Stimulated activated CD8-positive, alpha-beta memory T cell treated with anti-CD3 and anti-CD28 coated beads, Interleukin-15, amount 100 ng/mL, for 1 hour (primary cell): ENCODE measurements around the gene ADAMTSL1.
"Not testable (repeated sequence)": the region's sequence is repeated elsewhere in the genome, so short reads cannot be mapped to it uniquely, and the experiment has no call there.

Experiments
- DNase-seq: peaks from one replicate; pipeline ENCODE4 v3.0.0-alpha.2; 2020; ENCODE audit warnings: low read depth

The ADAMTSL1 gene

DNA sequence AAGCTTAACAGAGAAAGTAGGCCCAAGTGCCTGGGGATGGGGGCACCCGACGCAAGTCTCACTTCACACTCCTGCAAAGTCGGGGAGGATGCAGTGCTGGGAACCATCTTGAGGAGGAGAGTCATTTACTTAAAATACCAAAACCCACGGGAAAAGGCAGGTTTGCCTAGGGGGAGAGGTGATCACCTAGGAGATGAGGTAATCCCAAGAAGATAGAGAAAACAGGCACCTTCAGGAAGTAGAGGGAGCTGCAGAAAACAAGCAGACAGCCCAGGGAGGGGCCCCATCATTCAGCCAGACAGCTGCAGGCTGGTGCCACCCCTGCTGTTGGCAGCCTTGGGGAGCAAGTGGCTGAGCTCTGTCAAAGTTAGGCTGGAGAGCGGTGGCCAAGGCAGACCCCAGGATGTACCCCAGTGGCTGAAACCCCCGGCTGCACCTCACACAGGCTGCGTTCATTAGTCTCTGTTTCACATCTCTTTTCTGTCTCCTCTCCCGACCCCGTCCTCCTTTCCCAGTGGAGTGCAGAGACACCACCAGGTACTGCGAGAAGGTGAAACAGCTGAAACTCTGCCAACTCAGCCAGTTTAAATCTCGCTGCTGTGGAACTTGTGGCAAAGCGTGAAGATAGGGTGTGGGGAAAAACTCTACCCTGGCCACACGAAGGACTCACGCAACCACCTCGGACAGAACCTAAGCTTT is 434.1 kb downstream of the ADAMTSL1 start:
- DNase-seq, result no peak

DNA sequence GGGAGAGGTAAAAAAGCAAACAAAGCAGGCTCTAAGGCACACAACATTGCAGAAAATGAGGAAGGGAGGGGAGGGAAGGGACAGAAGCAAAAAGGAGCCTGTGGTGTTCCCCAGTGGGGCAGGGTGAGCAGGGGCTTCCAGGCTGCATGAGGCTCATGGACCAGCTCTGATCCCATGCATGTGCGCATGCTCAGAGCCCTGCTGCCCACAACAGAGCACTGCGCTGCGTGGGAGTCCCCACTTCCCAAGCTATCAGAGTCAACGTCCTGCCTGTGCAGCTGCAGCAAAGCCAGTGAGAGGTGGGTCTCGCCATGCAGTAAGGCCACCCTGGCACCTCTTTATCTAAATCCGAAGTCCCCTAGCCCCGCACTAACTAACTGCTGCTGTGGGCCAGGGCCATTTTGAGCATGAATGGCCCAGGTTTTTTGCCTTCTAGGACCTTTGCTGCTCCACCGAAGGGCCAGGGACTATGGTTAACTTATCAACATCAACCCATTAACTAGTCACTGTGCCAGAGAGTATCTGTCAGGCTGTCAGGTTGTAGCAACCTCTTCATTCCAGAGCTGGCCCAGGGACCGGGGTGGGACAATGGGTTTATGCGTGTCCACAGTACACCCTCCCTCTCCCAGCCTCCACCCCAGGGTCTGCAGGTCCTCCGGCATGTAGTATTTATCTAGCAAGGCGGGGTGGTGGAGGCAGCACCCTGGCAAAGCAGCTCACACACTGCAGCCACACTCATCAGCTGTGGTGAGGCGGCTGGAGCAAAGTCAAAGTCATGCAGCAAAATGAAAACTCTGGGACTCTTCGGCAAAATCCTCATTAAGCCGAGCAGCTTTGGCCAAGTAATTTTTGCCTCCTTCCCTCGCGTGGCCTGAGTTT is 435.4 kb downstream of the ADAMTSL1 start:
- no peak for DNase-seq

DNA sequence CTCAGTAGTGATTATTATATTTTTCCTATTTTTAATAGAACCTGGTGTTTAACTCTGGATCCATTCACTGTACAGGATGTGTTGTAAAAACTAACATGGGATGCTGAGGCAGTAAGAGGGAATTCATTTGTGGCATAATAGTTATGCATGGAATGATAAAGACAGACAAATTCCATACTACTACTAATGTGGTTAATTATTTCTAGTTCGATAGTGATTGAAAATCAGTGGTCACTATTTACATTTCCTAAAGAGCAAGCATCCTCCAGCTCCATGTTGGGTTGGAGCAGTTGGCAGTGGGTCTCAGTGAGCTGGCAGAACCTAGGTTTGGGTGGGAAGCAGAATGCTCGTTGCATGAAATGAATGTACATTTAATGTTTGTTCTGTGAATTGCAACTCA is 436.5 kb downstream of the ADAMTSL1 start:
- no peak for DNase-seq

DNA sequence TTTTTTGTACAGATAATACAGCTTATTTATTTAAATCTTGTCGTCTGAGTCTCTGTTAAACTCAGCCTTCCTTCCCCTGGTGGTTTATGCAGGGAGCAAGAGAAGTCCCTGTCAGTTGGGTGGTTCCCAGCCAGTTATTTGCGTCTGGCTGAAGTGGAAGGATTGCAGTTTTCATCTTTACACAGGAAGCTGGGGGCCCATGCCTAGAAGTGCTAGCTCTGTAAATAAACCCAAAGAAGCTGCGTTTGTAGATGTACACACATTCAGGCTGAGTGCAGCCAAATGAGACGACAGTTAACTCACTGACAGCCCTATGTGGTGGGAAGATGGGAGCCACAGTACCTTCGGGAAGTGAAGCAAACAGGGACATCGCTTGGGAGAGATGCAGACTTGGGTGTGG is 437.0 kb downstream of the ADAMTSL1 start:
- no peak for DNase-seq

DNA sequence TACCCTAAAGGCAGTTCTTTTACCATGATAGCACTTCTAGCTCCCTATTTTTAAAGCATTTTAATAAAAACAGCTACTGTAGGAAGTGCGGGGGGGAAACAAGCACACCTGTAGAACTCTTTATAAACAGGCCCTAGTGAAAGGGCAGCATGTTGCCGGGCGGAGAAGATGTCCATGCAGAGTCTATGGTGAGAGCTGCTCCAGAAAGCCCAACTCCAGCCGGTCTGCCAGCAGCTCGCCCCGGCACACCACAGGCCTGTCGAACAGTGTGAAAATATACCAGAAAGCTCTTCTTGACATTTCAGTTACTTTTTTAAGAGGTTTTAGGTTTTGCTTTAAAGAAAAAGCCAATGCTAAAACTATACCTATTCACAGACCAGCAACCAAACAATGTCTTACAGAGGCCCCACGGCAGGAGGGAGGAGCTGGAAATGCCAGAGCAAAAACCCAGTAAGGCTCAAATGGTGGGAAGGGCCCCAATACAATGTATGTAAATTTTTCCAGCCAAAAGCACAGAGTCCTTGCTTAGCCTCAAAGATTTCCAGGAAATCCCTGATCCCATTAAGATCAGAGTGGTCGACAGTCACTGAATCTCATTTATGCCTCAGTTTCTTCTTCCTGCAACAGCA is 437.9 kb downstream of the ADAMTSL1 start:
- no peak for DNase-seq

DNA sequence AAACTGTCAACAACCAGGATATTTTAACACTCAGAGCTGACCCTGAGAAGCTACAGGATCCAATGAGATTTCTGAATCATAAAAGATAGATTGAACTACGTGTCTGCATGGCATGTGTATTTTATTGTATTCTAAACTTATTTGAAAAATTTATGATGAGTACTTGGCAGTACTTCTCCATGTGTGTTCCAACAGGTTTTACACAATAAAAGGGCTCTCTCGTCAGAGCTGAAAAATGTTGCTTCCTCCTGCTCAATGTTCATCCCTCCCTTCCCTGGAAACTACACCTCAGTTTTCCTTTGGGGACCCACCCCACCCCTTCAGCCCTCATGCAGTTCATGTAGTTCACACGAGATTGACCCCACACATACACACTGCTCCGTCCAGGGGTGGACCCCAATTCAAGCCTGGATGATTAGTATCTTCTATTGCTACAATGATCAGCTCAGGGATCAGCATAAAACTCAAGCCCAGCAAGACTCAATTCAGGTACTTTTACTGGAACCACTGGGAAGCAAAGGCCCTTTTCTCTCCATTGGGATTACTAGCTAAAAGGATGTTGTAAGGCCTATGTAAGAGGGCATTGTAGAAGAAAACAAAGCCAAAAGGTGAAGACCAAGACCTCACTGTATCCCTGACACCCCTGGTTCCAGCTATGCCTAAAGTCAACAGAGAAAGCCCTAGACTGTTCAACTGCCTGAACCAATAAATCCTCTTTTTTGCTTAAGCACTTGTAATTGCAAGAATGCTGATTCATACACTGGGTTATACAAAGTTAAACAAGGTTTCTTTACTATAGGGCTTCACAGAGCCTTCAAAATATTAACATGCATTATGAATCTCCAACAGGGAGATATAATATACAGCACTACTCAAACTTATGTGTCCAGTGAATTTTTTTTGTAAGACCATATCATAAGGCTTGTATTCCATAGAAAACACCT is 446.5 kb downstream of the ADAMTSL1 start:
- DNase-seq, result no peak

DNA sequence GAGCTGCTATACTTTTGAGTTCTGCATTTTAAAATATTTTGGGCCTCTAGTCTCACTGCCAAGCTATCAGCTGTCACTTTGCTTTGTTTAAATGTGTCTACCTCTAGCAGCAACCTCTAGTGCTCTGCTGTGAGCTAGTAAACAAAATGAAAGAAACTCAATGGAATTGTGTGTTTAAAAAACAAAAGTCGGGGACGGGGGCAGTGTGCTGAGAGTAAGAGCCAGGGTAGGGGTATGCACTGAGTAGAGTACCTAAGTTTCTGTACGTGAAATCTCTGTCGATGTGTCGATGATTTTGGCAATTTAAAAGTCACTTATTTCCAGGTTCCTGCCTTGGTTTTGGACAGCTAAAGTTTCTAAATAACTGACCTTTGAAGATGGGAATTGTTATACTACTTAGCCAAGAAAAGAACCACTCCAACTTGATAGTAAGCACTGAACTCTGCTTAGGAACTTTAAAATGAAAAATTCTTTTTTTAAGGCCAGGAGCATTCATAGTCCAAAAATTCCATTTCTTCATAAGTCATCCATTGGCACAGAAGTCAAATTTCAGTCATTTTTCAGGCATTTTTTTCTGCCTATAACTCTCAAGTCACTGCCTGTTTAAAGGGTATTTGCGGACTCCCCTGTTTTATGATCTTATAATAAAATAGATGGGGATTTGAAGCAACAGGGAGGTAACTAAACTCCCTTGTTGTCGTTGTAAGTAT is 447.6 kb downstream of the ADAMTSL1 start:
- DNase-seq, result no peak

DNA sequence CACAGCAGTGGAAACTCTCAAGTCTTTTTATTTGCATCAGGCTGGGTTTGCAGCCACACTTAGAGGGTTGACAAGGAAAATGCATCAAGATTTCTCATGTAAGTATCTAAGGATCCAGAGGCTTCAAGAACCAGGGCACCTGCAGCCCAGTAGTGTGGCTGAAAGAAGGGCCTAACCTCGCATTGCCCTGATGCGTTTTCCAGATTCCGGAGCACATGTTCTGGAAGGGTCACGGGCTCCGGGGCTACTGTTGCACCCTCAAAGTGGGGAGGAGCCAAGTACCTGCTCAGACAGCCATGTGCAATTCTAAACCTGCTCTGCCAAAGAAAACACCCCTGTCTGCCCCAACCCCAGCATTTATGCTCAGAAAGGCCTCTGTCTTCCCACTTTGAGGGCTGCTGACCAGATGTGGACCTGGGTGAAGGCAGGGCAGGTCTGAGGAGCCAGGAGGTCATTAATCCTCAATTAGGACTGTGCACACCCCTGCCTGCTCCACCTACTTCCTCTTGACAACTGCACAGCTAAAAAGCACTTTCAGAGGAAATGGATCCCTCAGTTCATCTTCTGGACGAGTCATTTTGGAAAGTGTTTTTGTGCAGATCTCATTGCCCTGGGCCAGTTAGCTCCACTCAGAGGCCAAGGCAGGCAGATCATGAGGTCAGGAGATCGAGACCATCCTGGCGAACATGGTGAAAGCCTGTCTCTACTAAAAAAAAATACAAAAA is 448.4 kb downstream of the ADAMTSL1 start:
- no peak for DNase-seq

DNA sequence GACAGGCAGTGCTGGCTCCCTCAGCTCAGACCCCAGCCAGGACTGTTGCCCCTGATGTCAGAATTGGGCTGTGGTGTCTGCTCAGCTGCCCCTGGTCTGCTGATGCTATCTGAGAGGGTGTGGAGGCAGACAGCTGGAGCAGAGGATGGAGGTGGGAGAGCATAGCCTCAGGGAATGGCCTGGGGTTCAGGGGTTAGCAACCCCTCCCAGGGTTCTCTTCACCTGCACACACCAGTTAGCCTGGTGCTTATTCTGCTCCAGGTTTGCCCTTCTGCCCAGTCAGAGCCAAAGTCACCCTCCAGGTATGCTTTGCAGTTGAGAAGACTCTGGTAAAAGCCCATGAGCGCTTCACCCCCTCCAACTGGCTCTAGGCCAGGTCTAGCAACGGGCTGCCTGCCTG is 449.2 kb downstream of the ADAMTSL1 start:
- no peak for DNase-seq

DNA sequence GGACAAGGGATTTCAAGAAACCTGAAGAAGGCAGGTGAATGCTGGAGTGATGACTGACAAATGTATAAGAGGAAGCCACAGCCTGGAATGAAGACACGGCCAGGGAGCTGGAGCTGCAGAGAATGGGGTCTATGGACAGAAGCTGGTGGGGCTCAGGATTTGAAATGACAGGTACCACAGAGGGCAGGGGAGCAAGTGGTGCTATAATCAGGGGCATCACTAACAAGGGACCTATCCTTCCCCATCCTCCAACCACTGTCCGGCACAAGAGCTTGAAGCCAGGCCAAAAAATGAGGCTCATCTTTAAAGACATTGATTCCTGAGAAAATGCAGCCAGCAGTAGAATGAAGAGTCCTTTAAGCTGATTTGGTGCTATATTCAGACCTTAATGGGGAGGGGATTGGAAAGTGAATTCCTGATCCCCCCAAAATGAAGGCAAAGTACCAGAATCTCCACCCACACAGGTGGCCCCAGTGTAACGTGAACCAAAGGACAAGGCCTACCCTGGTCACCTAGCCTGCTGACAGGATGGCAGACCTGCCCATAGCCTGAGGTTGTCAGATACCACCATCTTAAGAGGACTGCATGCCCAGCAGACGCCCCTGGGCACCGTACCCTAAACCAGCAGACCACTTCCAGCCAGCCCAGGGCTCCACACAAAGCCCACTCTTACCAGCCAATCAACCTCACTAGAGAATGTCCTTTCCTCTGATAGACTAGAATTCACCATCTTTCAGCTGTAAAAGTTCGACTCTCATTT is 449.9 kb downstream of the ADAMTSL1 start:
- no peak for DNase-seq

DNA sequence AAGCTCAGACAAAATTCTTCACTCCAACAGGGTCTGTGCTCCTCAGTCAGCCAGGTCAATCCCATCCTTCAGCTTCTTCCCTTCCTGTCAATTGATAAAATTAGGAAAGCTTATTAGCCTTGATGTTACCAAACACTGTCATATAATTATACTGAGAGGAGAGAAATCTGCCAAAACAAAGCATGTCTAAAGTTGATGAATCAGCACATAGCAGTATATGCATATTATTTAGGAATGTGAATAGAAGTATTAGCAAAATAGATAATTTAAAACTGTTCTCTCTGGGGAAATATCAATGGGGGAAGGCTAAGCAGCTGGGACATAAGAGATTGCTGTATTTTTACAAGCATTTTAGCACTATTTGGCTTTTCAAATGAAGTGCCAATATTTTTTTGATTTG is 451.9 kb downstream of the ADAMTSL1 start:
- DNase-seq, result no peak

DNA sequence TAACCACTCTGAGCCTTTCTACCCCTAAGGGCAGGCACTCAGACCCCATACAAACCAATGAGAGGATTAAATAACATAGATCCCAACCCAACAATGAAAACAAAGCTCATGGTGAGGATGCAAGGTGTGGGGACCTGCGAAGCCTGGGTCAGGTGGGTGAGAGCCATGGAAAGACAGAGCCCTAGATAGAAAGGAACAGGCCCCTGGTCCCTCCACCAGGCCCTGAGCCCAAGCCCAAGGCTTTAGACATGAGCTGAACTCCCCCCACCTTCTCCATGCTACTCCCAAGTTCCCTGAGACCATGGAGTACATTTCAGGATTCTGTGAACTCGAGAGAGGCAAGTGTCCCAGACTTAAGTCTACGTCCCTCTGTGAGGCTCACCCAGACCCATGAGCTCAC is 452.6 kb downstream of the ADAMTSL1 start:
- no peak for DNase-seq

DNA sequence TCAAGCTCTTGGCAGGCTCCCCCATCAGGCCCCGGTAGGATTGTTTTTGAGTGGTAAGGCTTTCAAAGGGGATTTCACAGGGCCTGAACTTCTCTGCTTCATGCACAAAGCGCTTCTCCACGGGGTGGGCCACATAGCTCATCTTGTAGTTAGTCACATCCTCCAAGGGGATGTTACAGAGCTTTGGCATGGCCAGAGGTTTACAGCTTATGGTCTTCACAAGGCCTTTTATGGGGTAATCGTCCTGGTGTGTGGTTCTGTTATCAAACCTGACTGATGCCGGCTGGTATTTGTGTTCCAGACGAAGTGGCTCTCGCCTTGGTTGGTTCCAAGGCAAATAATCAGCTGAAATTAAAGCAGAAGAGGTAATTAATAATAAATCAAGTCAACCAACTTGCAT is 454.8 kb downstream of the ADAMTSL1 start:
- DNase-seq, result no peak

DNA sequence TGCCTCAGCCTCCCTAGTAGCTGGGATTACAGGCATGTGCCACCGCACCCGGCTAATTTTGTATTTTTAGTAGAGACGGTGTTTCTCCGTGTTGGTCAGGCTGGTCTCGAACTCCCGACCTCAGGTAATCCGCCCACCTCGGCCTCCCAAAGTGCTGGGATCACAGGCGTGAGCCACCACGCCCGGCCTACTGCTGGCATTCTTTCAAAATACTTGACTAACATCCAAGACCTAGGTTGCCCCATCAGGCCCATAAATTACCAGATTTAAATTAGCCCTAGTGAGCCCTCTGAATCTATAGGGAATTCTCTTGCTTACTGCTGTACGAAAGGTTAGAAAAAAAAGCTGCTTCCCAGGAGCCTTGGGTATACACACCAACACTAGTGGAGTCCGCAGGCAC is 456.7 kb downstream of the ADAMTSL1 start:
- not testable (repeated sequence) for DNase-seq

DNA sequence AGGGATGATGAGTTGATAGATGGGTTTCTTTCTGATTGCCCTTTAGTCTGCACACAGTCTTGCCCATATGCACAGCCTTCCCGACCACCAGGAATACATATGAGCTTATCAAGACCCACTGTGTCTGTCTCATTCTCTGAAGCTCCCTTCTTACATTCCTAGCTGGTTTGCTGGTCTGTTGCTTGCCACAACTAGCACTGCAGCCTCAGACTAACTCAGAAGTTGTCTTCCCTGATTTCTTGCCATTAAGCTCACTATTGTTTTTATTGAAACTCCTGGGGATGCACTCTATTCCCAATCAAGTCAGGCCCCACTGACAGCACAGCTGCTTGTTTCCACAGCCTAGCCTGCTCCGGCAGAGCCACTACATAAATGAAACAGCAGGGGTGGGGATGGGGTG is 461.6 kb downstream of the ADAMTSL1 start:
- no peak for DNase-seq

DNA sequence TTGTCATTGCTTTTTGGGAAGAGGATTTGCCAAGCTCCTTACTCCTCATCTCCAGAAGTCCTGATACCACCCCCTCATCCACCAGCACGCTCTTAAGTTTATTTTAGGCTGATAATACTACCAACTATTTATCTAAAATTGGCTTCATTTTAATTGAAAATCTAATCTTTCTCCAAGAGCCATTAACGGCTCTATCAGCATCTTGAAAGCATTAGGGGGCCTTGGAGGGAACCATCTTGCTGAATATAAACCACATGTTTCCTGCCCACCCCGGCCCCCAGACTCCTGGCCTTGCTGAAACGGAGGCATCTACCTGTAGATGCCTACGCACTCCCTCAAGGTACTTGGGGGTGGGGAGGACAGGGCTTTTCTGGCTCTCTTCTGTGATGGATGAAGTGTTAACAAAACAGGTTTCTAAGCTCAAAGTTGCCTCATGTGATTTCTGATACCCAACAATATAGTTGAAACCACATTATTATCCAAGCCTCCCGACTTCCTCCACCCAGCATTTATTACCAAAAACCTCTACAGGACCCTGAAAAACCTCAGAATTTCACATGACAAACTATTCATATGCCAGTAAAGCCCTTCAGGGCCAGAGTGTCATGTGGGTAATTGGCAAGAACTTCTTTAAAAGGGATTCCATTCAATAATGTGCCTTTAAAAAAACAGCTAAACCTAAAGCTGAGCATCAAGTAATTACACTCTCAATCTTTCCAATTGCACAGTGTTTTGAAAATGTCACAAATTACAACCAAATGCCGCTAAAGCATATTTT is 462.3 kb downstream of the ADAMTSL1 start:
- no peak for DNase-seq

DNA sequence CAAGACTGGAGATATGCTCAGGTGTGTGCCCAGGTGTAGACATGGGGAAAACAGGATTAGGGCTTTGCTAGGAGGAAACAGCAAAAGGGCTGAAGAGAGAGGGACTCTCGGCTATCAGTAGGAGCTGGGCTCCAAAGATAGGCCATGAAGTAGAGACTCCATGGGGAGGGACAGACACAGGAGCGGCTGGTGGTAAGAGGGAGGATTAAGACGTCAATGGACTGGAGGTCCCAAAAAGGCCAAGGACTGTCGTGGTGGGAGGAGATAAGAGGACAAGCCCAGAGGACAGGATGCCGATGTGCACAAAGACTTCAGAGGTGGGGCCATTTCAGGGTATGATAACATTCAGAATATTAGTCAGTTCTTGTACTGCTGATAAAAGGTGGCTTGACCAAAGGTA is 466.0 kb downstream of the ADAMTSL1 start:
- no peak for DNase-seq

DNA sequence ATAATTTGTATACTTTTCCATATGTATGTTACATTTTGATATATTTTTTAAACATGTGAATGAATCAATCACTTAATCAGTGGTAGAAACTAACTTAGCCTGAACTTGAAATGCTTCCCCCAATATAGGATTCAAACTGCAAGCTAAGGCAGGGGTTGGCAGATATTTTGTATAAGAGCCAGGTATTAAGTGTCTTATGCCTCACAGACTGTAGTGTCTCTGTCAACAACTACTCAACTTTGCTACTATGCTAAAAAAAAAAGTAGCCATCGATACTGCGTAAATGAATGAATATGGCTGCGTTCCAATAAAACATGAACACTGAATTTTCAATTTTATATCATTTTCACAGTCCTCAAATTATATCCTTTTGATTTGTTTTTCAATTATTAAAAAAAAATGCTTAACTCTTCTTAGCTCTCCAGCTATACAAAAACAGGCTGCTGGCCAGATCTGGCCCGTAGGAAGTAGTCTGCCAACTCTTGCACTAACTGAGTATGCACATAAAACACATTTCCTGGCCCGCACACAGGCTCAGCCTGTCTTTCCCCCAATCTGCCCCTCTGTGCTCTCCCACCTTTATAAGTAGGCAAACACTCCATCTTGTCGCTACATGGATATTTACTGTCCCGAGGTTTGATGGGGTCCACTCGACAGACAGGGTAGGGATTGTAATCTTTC is 467.2 kb downstream of the ADAMTSL1 start:
- no peak for DNase-seq
